ENCODE data around the gene EBF3. TPM values are rescaled to one million over a fixed set of nuclear protein-coding genes. Genes with fewer than 3 reads are reported as not detected.

Gene EBF3
- total RNA-seq, 1 experiment from 2014 or later: 0.22 TPM

DNA sequence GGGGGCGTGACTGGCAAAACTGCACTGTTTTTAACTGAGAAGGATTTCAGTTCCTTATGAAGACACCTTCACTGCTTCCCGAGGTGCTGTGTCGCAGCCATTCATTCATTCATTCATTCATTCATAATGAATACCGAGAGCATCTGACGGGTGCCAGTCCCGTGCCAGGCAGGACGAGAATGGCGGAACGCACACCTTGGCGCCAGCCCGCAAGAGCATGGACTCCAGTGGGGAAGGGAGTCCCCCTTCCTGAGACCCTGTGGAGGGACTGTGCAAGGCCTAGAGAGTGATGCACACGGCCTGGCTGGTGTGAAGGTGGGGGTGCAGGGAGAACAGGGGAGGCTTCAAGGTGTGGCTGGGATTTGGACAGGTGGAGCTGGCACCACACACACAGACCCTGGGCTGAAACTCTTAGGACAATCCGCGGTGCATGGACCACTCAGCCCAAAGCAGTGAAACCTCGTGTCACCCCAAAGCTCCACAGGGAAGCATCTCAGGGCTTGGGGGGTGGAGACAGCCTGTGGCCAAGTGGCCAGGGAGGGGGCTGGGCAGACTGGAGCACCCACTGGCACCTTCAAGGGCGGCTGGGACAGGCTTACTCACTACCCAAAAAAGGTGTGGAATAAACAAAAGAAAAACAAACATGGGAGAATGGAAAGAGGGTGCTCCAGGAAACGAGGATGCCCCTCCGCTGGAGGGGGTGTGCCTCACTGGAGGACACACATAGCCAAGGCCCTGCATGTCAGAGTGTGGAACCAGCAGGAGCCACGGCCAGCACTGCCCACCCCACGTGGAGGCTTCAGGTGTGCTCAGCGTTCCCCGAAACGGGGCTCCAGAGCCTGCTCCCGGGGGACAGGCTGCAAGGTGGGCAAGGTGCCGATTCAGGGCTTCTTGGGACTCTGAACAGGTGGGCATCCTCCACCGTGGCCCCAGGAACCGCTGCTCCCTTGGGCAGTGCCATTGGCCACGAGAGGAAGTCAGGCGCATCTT is 37.7 kb downstream of the EBF3 start:
- Histone ChIP-seq H3K27ac (ENCODE audit: insufficient read length, low read depth, low read length) (no peak overlapping the region), H3K14ac (ENCODE audit: insufficient read depth, low read length) (no peak overlapping the region), H4K20me1 (ENCODE audit: control insufficient read depth, insufficient read depth, insufficient read length) (no peaks in the 10 kb centered on the region), H2AFZ (ENCODE audit: low read length) (no peak overlapping the region), H3K18ac (ENCODE audit: insufficient read length, low read depth, low read length) (no peak overlapping the region), H3K4ac (ENCODE audit: low read depth, low read length) (no peak overlapping the region), H3K23me2 (ENCODE audit: insufficient read length, low read depth, low read length, poor library complexity, severe bottlenecking) (no peaks in the 10 kb centered on the region), H3K79me2 (ENCODE audit: insufficient read depth, low read length) (no peaks in the 10 kb centered on the region), H3K56ac (ENCODE audit: insufficient read length, low read depth, low read length) (no peak overlapping the region), H3K79me1 (ENCODE audit: insufficient read depth, low read depth, low read length, poor library complexity, severe bottlenecking) (no peaks in the 10 kb centered on the region), H2BK20ac (ENCODE audit: low read depth, low read length, poor library complexity, severe bottlenecking) (no peak overlapping the region), H2BK5ac (ENCODE audit: insufficient read length, low read length) (no peak overlapping the region), H3K9me3 (ENCODE audit: control insufficient read depth, low read depth, low read length) (no peaks in the 10 kb centered on the region), H3K4me2 (ENCODE audit: insufficient read depth, insufficient read length, low read length) (no peak overlapping the region), H4K8ac (replicated peaks; ENCODE audit: insufficient read length, low read depth, low read length) (no peak overlapping the region), H4K91ac (ENCODE audit: insufficient read length, low read depth, low read length) (no peak overlapping the region), H3K23ac (ENCODE audit: insufficient read length, low read depth, low read length) (no peak overlapping the region), H4K5ac (ENCODE audit: insufficient read length, low read depth, low read length) (no peak overlapping the region), H2AK5ac (ENCODE audit: insufficient read length, low read length) (no peak overlapping the region), H2BK12ac (ENCODE audit: insufficient read length, low read depth, low read length) (no peak overlapping the region), H2BK120ac (ENCODE audit: low read depth, low read length, poor library complexity, severe bottlenecking) (no peak overlapping the region), H2BK15ac (ENCODE audit: low read depth, low read length) (no peak overlapping the region), H3K4me1 (ENCODE audit: insufficient read depth, low read length) (no peaks in the 10 kb centered on the region), H3T11ph (ENCODE audit: low read length) (no peak overlapping the region), H3K27me3 (ENCODE audit: insufficient read depth, low read length) (no peaks in the 10 kb centered on the region), H3K9ac (ENCODE audit: extremely low read depth, insufficient read length, low read length) (no peak overlapping the region)
- no CpG with 5 or more reads among the region's 29 CpGs for WGBS (ENCODE audit: extremely low coverage, insufficient read length, low lambda C conversion rate)
- Mint-ChIP-seq H3K27ac (no peak overlapping the region), H3K36me3 (ENCODE audit: insufficient read depth in 1 of 3, low read depth in 3 of 3) (no peaks in the 10 kb centered on the region), H3K27me3 (ENCODE audit: low read depth) (no peaks in the 10 kb centered on the region), H3K4me3 (no peak overlapping the region), H3K4me1 (peaks cover 0 to 4% of the 10 kb centered on the region in 2 experiments; a peak in 2 of 4 replicates), H3K9me3 (no peaks in the 10 kb centered on the region; a peak in 1 of 5 replicates)
- TF ChIP-seq, protein P1, sequence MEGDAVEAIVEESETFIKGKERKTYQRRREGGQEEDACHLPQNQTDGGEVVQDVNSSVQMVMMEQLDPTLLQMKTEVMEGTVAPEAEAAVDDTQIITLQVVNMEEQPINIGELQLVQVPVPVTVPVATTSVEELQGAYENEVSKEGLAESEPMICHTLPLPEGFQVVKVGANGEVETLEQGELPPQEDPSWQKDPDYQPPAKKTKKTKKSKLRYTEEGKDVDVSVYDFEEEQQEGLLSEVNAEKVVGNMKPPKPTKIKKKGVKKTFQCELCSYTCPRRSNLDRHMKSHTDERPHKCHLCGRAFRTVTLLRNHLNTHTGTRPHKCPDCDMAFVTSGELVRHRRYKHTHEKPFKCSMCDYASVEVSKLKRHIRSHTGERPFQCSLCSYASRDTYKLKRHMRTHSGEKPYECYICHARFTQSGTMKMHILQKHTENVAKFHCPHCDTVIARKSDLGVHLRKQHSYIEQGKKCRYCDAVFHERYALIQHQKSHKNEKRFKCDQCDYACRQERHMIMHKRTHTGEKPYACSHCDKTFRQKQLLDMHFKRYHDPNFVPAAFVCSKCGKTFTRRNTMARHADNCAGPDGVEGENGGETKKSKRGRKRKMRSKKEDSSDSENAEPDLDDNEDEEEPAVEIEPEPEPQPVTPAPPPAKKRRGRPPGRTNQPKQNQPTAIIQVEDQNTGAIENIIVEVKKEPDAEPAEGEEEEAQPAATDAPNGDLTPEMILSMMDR (conservative IDR thresholded peaks at IDR 0.05): no peak
- no peak for DNase-seq
